Keratinocyte (primary cell): Measurements from ENCODE around the gene NDRG4.

Source experiments
- EZH2 ChIP-seq: IDR thresholded peaks from one replicate; pipeline ENCODE4 v1.6.1; 2012; ENCODE audit warnings: inconsistent platforms, mild to moderate bottlenecking, low read length, moderate library complexity
- TF ChIP-seq, protein P1 (sequence below), 3 experiments: IDR thresholded peaks in 1 of 3; conservative IDR thresholded peaks in 1 of 3; optimal IDR thresholded peaks in 1 of 3; 2 replicates in 2 of 3; 3 replicates in 1 of 3; pipeline versions ENCODE3 to v1.5.1; 2011; ENCODE audit warnings: low read length in 3 of 3, mild to moderate bottlenecking in 3 of 3, moderate library complexity in 2 of 3, control low read depth in 1 of 3, inconsistent platforms in 1 of 3; ENCODE audit not compliant: insufficient read depth in 2 of 3; ENCODE audit errors: extremely low read depth in 1 of 3

DNA sequence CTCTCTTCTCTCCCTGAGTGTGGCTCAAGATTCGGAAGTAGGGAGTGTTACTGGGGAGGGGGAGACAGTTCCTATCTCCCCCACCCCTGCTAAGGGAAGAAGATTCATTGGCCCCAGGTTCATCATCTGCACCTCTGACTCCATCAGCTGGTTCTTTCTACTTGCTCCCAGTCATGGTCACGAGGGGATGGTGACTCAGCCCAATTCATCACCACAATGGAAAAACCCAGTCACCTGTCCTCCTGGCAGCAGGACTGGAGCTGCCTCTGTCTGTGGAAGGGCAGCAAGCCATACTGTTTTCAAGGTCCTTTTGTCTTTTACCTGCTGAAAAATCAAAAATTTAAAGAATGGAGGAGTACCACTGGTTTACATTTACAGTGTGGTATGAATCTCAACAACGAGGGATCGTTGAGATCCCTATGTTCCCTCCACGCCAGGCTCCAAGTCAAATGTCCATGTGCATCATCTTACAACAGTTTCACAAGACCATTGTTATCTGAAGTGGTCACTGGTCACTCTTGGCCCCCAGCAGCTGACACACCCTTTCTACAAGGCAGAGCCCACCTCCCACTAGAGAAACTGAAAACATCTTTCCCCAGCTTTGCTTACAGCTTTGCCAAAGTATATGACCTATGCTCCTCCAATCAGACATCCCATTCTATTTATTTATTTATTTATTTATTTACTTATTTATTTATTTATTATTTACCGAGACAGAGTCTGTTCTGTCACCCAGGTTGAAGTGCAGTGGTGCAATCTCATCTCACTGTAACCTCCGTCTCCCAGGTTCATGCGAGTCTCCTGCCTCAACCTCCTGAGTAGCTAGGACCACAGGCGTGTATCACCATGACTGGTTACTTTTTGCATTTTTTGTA, 40.4 kb upstream of the NDRG4 start:
- TF ChIP-seq, protein P1, sequence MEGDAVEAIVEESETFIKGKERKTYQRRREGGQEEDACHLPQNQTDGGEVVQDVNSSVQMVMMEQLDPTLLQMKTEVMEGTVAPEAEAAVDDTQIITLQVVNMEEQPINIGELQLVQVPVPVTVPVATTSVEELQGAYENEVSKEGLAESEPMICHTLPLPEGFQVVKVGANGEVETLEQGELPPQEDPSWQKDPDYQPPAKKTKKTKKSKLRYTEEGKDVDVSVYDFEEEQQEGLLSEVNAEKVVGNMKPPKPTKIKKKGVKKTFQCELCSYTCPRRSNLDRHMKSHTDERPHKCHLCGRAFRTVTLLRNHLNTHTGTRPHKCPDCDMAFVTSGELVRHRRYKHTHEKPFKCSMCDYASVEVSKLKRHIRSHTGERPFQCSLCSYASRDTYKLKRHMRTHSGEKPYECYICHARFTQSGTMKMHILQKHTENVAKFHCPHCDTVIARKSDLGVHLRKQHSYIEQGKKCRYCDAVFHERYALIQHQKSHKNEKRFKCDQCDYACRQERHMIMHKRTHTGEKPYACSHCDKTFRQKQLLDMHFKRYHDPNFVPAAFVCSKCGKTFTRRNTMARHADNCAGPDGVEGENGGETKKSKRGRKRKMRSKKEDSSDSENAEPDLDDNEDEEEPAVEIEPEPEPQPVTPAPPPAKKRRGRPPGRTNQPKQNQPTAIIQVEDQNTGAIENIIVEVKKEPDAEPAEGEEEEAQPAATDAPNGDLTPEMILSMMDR (optimal IDR thresholded peaks at IDR 0.05 in 1 of 3, IDR thresholded peaks at IDR 0.05 in 1 of 3, conservative IDR thresholded peaks at IDR 0.05 in 1 of 3; ENCODE audit: extremely low read depth in 1 of 3, insufficient read depth in 2 of 3, low read length in 3 of 3): no peak
- TF ChIP-seq EZH2: no peak
